Mammary epithelial cell (primary cell): ENCODE measurements around the gene SLC31A2.

Experiments
- CTCF ChIP-seq, 2 donors: IDR thresholded peaks in 1 of 2; conservative IDR thresholded peaks in 1 of 2; 2 replicates each; pipeline ENCODE4 v1.5.1; 2011 to 2012; ENCODE audit warnings: inconsistent platforms in 2 of 2, low read length in 2 of 2, mild to moderate bottlenecking in 2 of 2, control low read depth in 1 of 2, low read depth in 1 of 2; ENCODE audit not compliant: insufficient read depth in 1 of 2; ENCODE audit errors: extremely low read depth in 1 of 2
- EZH2 ChIP-seq: IDR thresholded peaks from 2 replicates; pipeline ENCODE4 v1.6.1; 2012; ENCODE audit warnings: low read length, inconsistent platforms, borderline replicate concordance

- TF ChIP-seq CTCF (conservative IDR thresholded peaks at IDR 0.05 in 1 of 2, IDR thresholded peaks at IDR 0.05 in 1 of 2; ENCODE audit: extremely low read depth in 1 of 2, insufficient read depth in 1 of 2, low read depth in 1 of 2, low read length in 2 of 2) (no peak), EZH2 (no peak)
Observed at GRCh38 chr9:113199683-113200329, 49.0 kb downstream of the SLC31A2 start.
